Amniotic epithelial cell (primary cell): Measurements from ENCODE around the gene MSANTD3.
"Not testable (repeated sequence)": the region's sequence is repeated elsewhere in the genome, so short reads cannot be mapped to it uniquely, and the experiment has no call there.

Source experiments
- DNase-seq: peaks from one replicate; pipeline ENCODE4 v3.0.0-alpha.2; 2010; ENCODE audit warnings: low read depth

Gene MSANTD3

GRCh38 chr9:100428871-100429654 lies 2.1 kb downstream of the MSANTD3 start:
- DNase-seq = peak; percentile 99

- DNase-seq = no peak
Observed at GRCh38 chr9:100430286-100430940, 3.5 kb downstream of the MSANTD3 start.

GRCh38 chr9:100431886-100432285 lies 4.9 kb downstream of the MSANTD3 start:
- DNase-seq = no peak

GRCh38 chr9:100432736-100433135 lies 5.8 kb downstream of the MSANTD3 start:
- no peak for DNase-seq

GRCh38 chr9:100436571-100436970 lies 9.6 kb downstream of the MSANTD3 start:
- DNase-seq = no peak

- DNase-seq = peak; percentile 70
Observed at GRCh38 chr9:100437860-100438805, 11.2 kb downstream of the MSANTD3 start.

- peak; percentile 57 for DNase-seq
Observed at GRCh38 chr9:100440071-100440470, 13.1 kb downstream of the MSANTD3 start.

- DNase-seq = not testable (repeated sequence)
Observed at GRCh38 chr9:100440487-100440886, 13.5 kb downstream of the MSANTD3 start.

GRCh38 chr9:100441911-100442361 lies 15.0 kb downstream of the MSANTD3 start:
- DNase-seq = no peak

- peak; percentile 49 for DNase-seq
Observed at GRCh38 chr9:100443781-100444768, 17.1 kb downstream of the MSANTD3 start.

GRCh38 chr9:100445161-100445902 lies 18.4 kb downstream of the MSANTD3 start:
- DNase-seq = no peak

GRCh38 chr9:100445903-100446549 lies 19.1 kb downstream of the MSANTD3 start:
- no peak for DNase-seq

GRCh38 chr9:100447041-100447440 lies 20.1 kb downstream of the MSANTD3 start:
- DNase-seq = no peak

- no peak for DNase-seq
Observed at GRCh38 chr9:100448266-100448665, 21.3 kb downstream of the MSANTD3 start.

- no peak for DNase-seq
Observed at GRCh38 chr9:100449420-100449819, 22.5 kb downstream of the MSANTD3 start.

GRCh38 chr9:100452894-100453293 lies 26.0 kb downstream of the MSANTD3 start:
- DNase-seq = no peak

- DNase-seq = no peak
Observed at GRCh38 chr9:100455470-100455869, 28.5 kb downstream of the MSANTD3 start.

- DNase-seq = no peak
Observed at GRCh38 chr9:100457517-100457916, 30.6 kb downstream of the MSANTD3 start.

- DNase-seq = no peak
Observed at GRCh38 chr9:100459963-100460362, 33.0 kb downstream of the MSANTD3 start.

GRCh38 chr9:100465274-100465673 lies 38.3 kb downstream of the MSANTD3 start:
- no peak for DNase-seq
